NT2/D1 (cell line): ENCODE results near the gene SHISA5.

Experiments used
- DNase-seq: peaks from one replicate; pipeline ENCODE4 v3.0.0-alpha.2; 2011; ENCODE audit warnings: low read depth, low spot score
- H3K27me3 ChIP-seq: 2 replicates; pipeline ENCODE4 v1.6.0; 2011; ENCODE audit warnings: mild to moderate bottlenecking; ENCODE audit not compliant: insufficient read length, insufficient read depth
- H3K36me3 ChIP-seq: 2 replicates; pipeline ENCODE4 v1.6.1; 2011; ENCODE audit warnings: mild to moderate bottlenecking, low read length, mixed read lengths; ENCODE audit not compliant: insufficient read depth, insufficient read length
- H3K4me1 ChIP-seq: 2 replicates; pipeline ENCODE4 v1.5.1; 2011; ENCODE audit not compliant: insufficient read depth, insufficient read length
- H3K4me3 ChIP-seq: 2 replicates; pipeline ENCODE4 v1.5.1; 2011; ENCODE audit warnings: low read depth; ENCODE audit not compliant: insufficient read length
- H3K9ac ChIP-seq: 2 replicates; pipeline ENCODE4 v1.6.0; 2011; ENCODE audit warnings: low read depth; ENCODE audit not compliant: insufficient read length
- H3K9me3 ChIP-seq: 2 replicates; pipeline ENCODE4 v1.5.1; 2011; ENCODE audit warnings: mild to moderate bottlenecking, low read length; ENCODE audit not compliant: insufficient read depth
- SUZ12 ChIP-seq: IDR thresholded peaks from 2 replicates; pipeline ENCODE4 v1.6.1; 2011; ENCODE audit not compliant: insufficient read length, insufficient read depth; ENCODE audit errors: extremely low read depth
- YY1 ChIP-seq: IDR thresholded peaks from 2 replicates; pipeline ENCODE4 v1.6.1; 2011; ENCODE audit not compliant: insufficient read length, insufficient read depth
- ZNF274 ChIP-seq: IDR thresholded peaks from 2 replicates; pipeline ENCODE4 v1.6.1; 2011; ENCODE audit warnings: mild to moderate bottlenecking, low read depth, low read length

SHISA5 gene

GRCh38 chr3:48505968-48506504 lies 2.1 kb upstream of the SHISA5 start:
- Histone ChIP-seq H3K36me3 (peaks cover 2% of the 10 kb centered on the region), H3K27me3 (peaks cover 12% of the 10 kb centered on the region), H3K4me1 (peaks cover 29% of the 10 kb centered on the region), H3K9me3 (no peaks in the 10 kb centered on the region), H3K9ac (no peak overlapping the region), H3K4me3 (no peak overlapping the region)
- TF ChIP-seq ZNF274 (no peak), YY1 (no peak), SUZ12 (no peak)
- DNase-seq: no peak

GRCh38 chr3:48505146-48505545 lies 1.2 kb upstream of the SHISA5 start:
- Histone ChIP-seq H3K9ac (no peak overlapping the region), H3K36me3 (peaks cover 10% of the 10 kb centered on the region), H3K27me3 (peaks cover 12% of the 10 kb centered on the region), H3K4me1 (peaks cover 32% of the 10 kb centered on the region), H3K9me3 (no peaks in the 10 kb centered on the region), H3K4me3 (no peak overlapping the region)
- TF ChIP-seq YY1 (no peak), ZNF274 (no peak), SUZ12 (no peak)
- no peak for DNase-seq

- no peak for TF ChIP-seq ZNF274
- TF ChIP-seq SUZ12: no peak
- no peak for TF ChIP-seq YY1
- DNase-seq: peak; percentile 25
- peak overlapping the region; percentile 72 for H3K4me3 ChIP-seq
- peaks cover 14% of the 10 kb centered on the region for H3K36me3 ChIP-seq
- H3K27me3 ChIP-seq: peaks cover 12% of the 10 kb centered on the region
- peaks cover 32% of the 10 kb centered on the region for H3K4me1 ChIP-seq
- peak overlapping the region; percentile 93 for H3K9ac ChIP-seq
- no peaks in the 10 kb centered on the region for H3K9me3 ChIP-seq
Measured at GRCh38 chr3:48503401-48504050, 448 bp downstream of the SHISA5 start.

DNA sequence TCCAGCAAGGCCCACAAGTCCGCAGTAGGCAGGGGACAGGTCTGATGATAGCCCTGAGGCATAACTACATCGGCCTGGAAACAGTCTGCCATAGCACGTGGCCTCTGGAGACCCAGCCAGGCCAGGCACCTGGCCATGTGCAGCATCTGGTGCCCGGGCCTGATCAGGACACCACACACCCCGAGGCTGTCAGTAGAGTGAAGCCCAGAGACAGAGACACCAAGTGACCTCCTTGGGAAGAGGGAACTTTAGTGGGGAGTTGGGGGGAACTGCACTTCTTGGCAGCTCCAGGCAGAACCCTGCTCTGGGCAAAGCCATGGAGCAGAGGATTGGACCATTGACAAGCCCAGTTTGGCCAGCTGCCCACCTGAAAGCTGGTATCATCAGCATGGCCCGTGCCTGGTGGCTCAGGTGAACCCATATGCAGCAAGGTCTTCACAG lies 1.2 kb downstream of the SHISA5 start:
- no peak overlapping the region for H3K4me3 ChIP-seq
- H3K9ac ChIP-seq: peak overlapping the region; percentile 93
- peaks cover 12% of the 10 kb centered on the region for H3K27me3 ChIP-seq
- peaks cover 32% of the 10 kb centered on the region for H3K4me1 ChIP-seq
- DNase-seq: no peak
- peaks cover 14% of the 10 kb centered on the region for H3K36me3 ChIP-seq
- peaks cover 6% of the 10 kb centered on the region; the same call in 1 of the 2 replicates for H3K9me3 ChIP-seq
- TF ChIP-seq ZNF274 (no peak), SUZ12 (no peak), YY1 (no peak)

- H3K9me3 ChIP-seq: peaks cover 6% of the 10 kb centered on the region; the same call in 1 of the 2 replicates
- DNase-seq: no peak
- peaks cover 32% of the 10 kb centered on the region for H3K4me1 ChIP-seq
- H3K9ac ChIP-seq: no peak overlapping the region
- no peak overlapping the region for H3K4me3 ChIP-seq
- TF ChIP-seq YY1 (no peak), ZNF274 (no peak), SUZ12 (no peak)
- H3K36me3 ChIP-seq: peaks cover 14% of the 10 kb centered on the region
- H3K27me3 ChIP-seq: peaks cover 12% of the 10 kb centered on the region
Measured at GRCh38 chr3:48502121-48502520, 1.9 kb downstream of the SHISA5 start.

GRCh38 chr3:48501196-48501595 lies 2.8 kb downstream of the SHISA5 start:
- Histone ChIP-seq H3K27me3 (peaks cover 12% of the 10 kb centered on the region), H3K4me1 (peaks cover 32% of the 10 kb centered on the region), H3K9ac (no peak overlapping the region), H3K9me3 (peaks cover 6% of the 10 kb centered on the region; the same call in 1 of the 2 replicates), H3K36me3 (peaks cover 14% of the 10 kb centered on the region), H3K4me3 (no peak overlapping the region)
- TF ChIP-seq YY1 (no peak), ZNF274 (no peak), SUZ12 (no peak)
- no peak for DNase-seq

- H3K27me3 ChIP-seq: peaks cover 12% of the 10 kb centered on the region
- H3K4me1 ChIP-seq: peaks cover 32% of the 10 kb centered on the region
- H3K4me3 ChIP-seq: no peak overlapping the region
- H3K9me3 ChIP-seq: peaks cover 6% of the 10 kb centered on the region; the same call in 1 of the 2 replicates
- DNase-seq: no peak
- H3K36me3 ChIP-seq: peaks cover 14% of the 10 kb centered on the region
- no peak overlapping the region for H3K9ac ChIP-seq
- no peak for TF ChIP-seq SUZ12
- TF ChIP-seq ZNF274: no peak
- no peak for TF ChIP-seq YY1
Measured at GRCh38 chr3:48500656-48501055, 3.3 kb downstream of the SHISA5 start.

- no peak for DNase-seq
- Histone ChIP-seq H3K9me3 (peaks cover 2% of the 10 kb centered on the region; the same call in 1 of the 2 replicates), H3K36me3 (no peaks in the 10 kb centered on the region), H3K4me1 (no peaks in the 10 kb centered on the region), H3K27me3 (no peaks in the 10 kb centered on the region), H3K9ac (no peak overlapping the region), H3K4me3 (no peak overlapping the region)
- TF ChIP-seq ZNF274 (no peak), YY1 (no peak), SUZ12 (no peak)
Measured at GRCh38 chr3:48493203-48493501, 10.8 kb downstream of the SHISA5 start.
